HEK293 (cell line): Measurements from ENCODE around the gene HIRA.

Experiments used
- FEZF1 ChIP-seq: fragments of 450-650 bp; formaldehyde crosslinking; IDR thresholded peaks from 2 replicates; pipeline ENCODE4 v1.5.1; 2016; ENCODE audit warnings: missing biosample characterization, missing genetic modification characterization
- GLI2 ChIP-seq: fragments of 450-650 bp; formaldehyde crosslinking; IDR thresholded peaks from 2 replicates; pipeline ENCODE4; 2017; ENCODE audit warnings: missing biosample characterization, missing genetic modification characterization, low read depth, borderline replicate concordance
- HOXA7 ChIP-seq: sonication (generic); formaldehyde crosslinking; IDR thresholded peaks from 2 replicates; pipeline ENCODE4 v1.8.1; 2022; ENCODE audit warnings: missing genetic modification reagents, borderline replicate concordance
- KLF1 ChIP-seq: fragments of 450-650 bp; formaldehyde crosslinking; IDR thresholded peaks from 2 replicates; pipeline ENCODE4 v1.5.1; 2016; ENCODE audit warnings: missing biosample characterization, missing genetic modification characterization
- RBAK ChIP-seq: fragments of 450-650 bp; formaldehyde crosslinking; IDR thresholded peaks from 2 replicates; pipeline ENCODE4 v1.5.1; 2016; ENCODE audit warnings: missing biosample characterization, missing genetic modification characterization
- WT1 ChIP-seq: fragments of 450-650 bp; formaldehyde crosslinking; IDR thresholded peaks from 2 replicates; pipeline ENCODE4 v1.5.1; 2016; ENCODE audit warnings: missing biosample characterization, missing genetic modification characterization
- ZBTB48 ChIP-seq: fragments of 450-650 bp; formaldehyde crosslinking; IDR thresholded peaks from 2 replicates; pipeline ENCODE4 v1.5.1; 2016; ENCODE audit warnings: missing biosample characterization, missing genetic modification characterization
- ZEB2 ChIP-seq: fragments of 450-650 bp; formaldehyde crosslinking; IDR thresholded peaks from 2 replicates; pipeline ENCODE4 v1.5.1; 2016; ENCODE audit warnings: missing biosample characterization, missing genetic modification characterization
- ZFP37 ChIP-seq: fragments of 450-650 bp; formaldehyde crosslinking; IDR thresholded peaks from 2 replicates; pipeline ENCODE4 v1.5.1; 2016; ENCODE audit warnings: missing biosample characterization, missing genetic modification characterization
- ZNF146 ChIP-seq: fragments of 450-650 bp; formaldehyde crosslinking; IDR thresholded peaks from 2 replicates; pipeline ENCODE4 v1.5.1; 2016; ENCODE audit warnings: missing biosample characterization, missing genetic modification characterization
- ZNF16 ChIP-seq: fragments of 450-650 bp; formaldehyde crosslinking; IDR thresholded peaks from 2 replicates; pipeline ENCODE4 v1.5.1; 2016; ENCODE audit warnings: low read depth, missing biosample characterization, missing genetic modification characterization
- ZNF211 ChIP-seq: fragments of 450-650 bp; formaldehyde crosslinking; IDR thresholded peaks from 2 replicates; pipeline ENCODE4 v1.5.1; 2016; ENCODE audit warnings: low read depth, missing biosample characterization, missing genetic modification characterization
- ZNF23 ChIP-seq: fragments of 450-650 bp; formaldehyde crosslinking; IDR thresholded peaks from 2 replicates; pipeline ENCODE4 v1.5.1; 2016; ENCODE audit warnings: missing biosample characterization, missing genetic modification characterization, borderline replicate concordance
- ZNF292 ChIP-seq: fragments of 450-650 bp; formaldehyde crosslinking; IDR thresholded peaks from 2 replicates; pipeline ENCODE4 v1.5.1; 2016; ENCODE audit warnings: low read depth, missing biosample characterization, missing genetic modification characterization, borderline replicate concordance
- ZNF354C ChIP-seq: fragments of 450-650 bp; formaldehyde crosslinking; IDR thresholded peaks from 2 replicates; pipeline ENCODE4 v1.5.1; 2016; ENCODE audit warnings: missing biosample characterization, missing genetic modification characterization, low read depth, borderline replicate concordance
- ZNF394 ChIP-seq: fragments of 450-650 bp; formaldehyde crosslinking; IDR thresholded peaks from 2 replicates; pipeline ENCODE4 v1.5.1; 2016; ENCODE audit warnings: missing biosample characterization, missing genetic modification characterization, mild to moderate bottlenecking, moderate library complexity, borderline replicate concordance
- ZNF426 ChIP-seq: fragments of 450-650 bp; formaldehyde crosslinking; IDR thresholded peaks from 2 replicates; pipeline ENCODE4 v1.5.1; 2017; ENCODE audit warnings: missing biosample characterization, missing genetic modification characterization, mild to moderate bottlenecking, inconsistent platforms, moderate library complexity
- ZNF561 ChIP-seq: fragments of 450-650 bp; IDR thresholded peaks from 2 replicates; pipeline ENCODE4 v1.5.1; 2018; ENCODE audit warnings: missing biosample characterization, missing genetic modification characterization, borderline replicate concordance
- ZNF580 ChIP-seq: fragments of 450-650 bp; formaldehyde crosslinking; IDR thresholded peaks from 2 replicates; pipeline ENCODE4 v1.5.1; 2016; ENCODE audit warnings: missing biosample characterization, missing genetic modification characterization
- ZNF596 ChIP-seq: fragments of 450-650 bp; IDR thresholded peaks from 2 replicates; pipeline ENCODE4 v1.5.0; 2018; ENCODE audit warnings: missing biosample characterization, mild to moderate bottlenecking, missing genetic modification characterization, moderate library complexity
- ZNF623 ChIP-seq: fragments of 450-650 bp; formaldehyde crosslinking; IDR thresholded peaks from 2 replicates; pipeline ENCODE4 v1.5.1; 2016; ENCODE audit warnings: missing biosample characterization, missing genetic modification characterization
- ZNF624 ChIP-seq: fragments of 450-650 bp; formaldehyde crosslinking; IDR thresholded peaks from 2 replicates; pipeline ENCODE4 v1.5.1; 2017; ENCODE audit warnings: missing biosample characterization, missing genetic modification characterization
- ZNF670 ChIP-seq: fragments of 450-650 bp; formaldehyde crosslinking; IDR thresholded peaks from 2 replicates; pipeline ENCODE4 v1.5.1; 2016; ENCODE audit warnings: missing biosample characterization, missing genetic modification characterization, low read depth
- ZNF76 ChIP-seq: fragments of 450-650 bp; formaldehyde crosslinking; IDR thresholded peaks from 2 replicates; pipeline ENCODE4; 2016; ENCODE audit warnings: low read depth, missing biosample characterization, missing genetic modification characterization, borderline replicate concordance
- ZNF777 ChIP-seq: fragments of 450-650 bp; formaldehyde crosslinking; IDR thresholded peaks from 2 replicates; pipeline ENCODE4 v1.5.1; 2017; ENCODE audit warnings: missing biosample characterization, missing genetic modification characterization, borderline replicate concordance
- ZNF785 ChIP-seq: fragments of 450-650 bp; formaldehyde crosslinking; IDR thresholded peaks from 2 replicates; pipeline ENCODE4 v1.5.1; 2016; ENCODE audit warnings: missing biosample characterization, missing genetic modification characterization
- ZSCAN16 ChIP-seq: fragments of 450-650 bp; formaldehyde crosslinking; IDR thresholded peaks from 2 replicates; pipeline ENCODE4 v1.5.1; 2016; ENCODE audit warnings: missing biosample characterization, missing genetic modification characterization
- ZSCAN18 ChIP-seq: fragments of 450-650 bp; formaldehyde crosslinking; IDR thresholded peaks from 2 replicates; pipeline ENCODE4 v1.5.1; 2016; ENCODE audit warnings: missing biosample characterization, missing genetic modification characterization
- ZSCAN5A ChIP-seq: fragments of 450-650 bp; formaldehyde crosslinking; IDR thresholded peaks from 2 replicates; pipeline ENCODE4 v1.5.1; 2016; ENCODE audit warnings: missing biosample characterization, missing genetic modification characterization
- TF ChIP-seq, protein P1 (sequence below): fragments of 450-650 bp; formaldehyde crosslinking; IDR thresholded peaks from 2 replicates; pipeline ENCODE4 v1.5.1; 2016; ENCODE audit warnings: missing biosample characterization, missing genetic modification characterization
- TF ChIP-seq, protein P2 (sequence below): fragments of 450-650 bp; formaldehyde crosslinking; IDR thresholded peaks from 2 replicates; pipeline ENCODE4 v1.5.1; 2016; ENCODE audit warnings: missing biosample characterization, missing genetic modification characterization
- TF ChIP-seq, protein P3 (sequence below): fragments of 450-650 bp; formaldehyde crosslinking; IDR thresholded peaks from 2 replicates; pipeline ENCODE4 v1.5.1; 2016; ENCODE audit warnings: missing biosample characterization, missing genetic modification characterization

HIRA gene

GRCh38 chr22:19291580-19292457 lies 139.7 kb downstream of the HIRA start, which contains the start of gene CLTCL1 (continued):
- TF ChIP-seq ZNF292 (tag by site-specific recombination) (no peak), ZNF596 (no peak), RBAK (no peak), ZSCAN18 (tag by site-specific recombination) (0 out of 2 replicates have a peak, but pooled peaks have one; percentile 71), ZNF16 (no peak), ZNF624 (tag by site-specific recombination) (no peak), ZNF561 (tag by site-specific recombination) (no peak), KLF1 (peak; percentile 47), ZBTB48 (tag by site-specific recombination) (peak; percentile 69; the same call in 1 of the 2 replicates), ZSCAN5A (tag by site-specific recombination) (no peak), GLI2 (no peak; the same call in 1 of the 2 replicates), HOXA7 (no peak), ZNF623 (tag by site-specific recombination) (no peak), WT1 (tag by site-specific recombination) (no peak), ZNF580 (peak; percentile 65; the same call in 1 of the 2 replicates), ZFP37 (tag by site-specific recombination) (peak; percentile 73; the same call in 1 of the 2 replicates), ZNF785 (tag by site-specific recombination) (no peak), ZNF777 (tag by site-specific recombination) (peak; percentile 90), ZNF146 (tag by site-specific recombination) (peak; percentile 20; the same call in 1 of the 2 replicates), ZNF23 (tag by site-specific recombination) (no peak), ZNF426 (tag by site-specific recombination) (no peak), FEZF1 (tag by site-specific recombination) (no peak), ZNF394 (peak; percentile 50), ZNF354C (no peak), ZNF76 (tag by site-specific recombination) (no peak), ZEB2 (tag by site-specific recombination) (peak; percentile 86), ZNF211 (tag by site-specific recombination) (no peak), ZSCAN16 (tag by site-specific recombination) (no peak), ZNF670 (tag by site-specific recombination) (no peak)
- TF ChIP-seq, protein P1, sequence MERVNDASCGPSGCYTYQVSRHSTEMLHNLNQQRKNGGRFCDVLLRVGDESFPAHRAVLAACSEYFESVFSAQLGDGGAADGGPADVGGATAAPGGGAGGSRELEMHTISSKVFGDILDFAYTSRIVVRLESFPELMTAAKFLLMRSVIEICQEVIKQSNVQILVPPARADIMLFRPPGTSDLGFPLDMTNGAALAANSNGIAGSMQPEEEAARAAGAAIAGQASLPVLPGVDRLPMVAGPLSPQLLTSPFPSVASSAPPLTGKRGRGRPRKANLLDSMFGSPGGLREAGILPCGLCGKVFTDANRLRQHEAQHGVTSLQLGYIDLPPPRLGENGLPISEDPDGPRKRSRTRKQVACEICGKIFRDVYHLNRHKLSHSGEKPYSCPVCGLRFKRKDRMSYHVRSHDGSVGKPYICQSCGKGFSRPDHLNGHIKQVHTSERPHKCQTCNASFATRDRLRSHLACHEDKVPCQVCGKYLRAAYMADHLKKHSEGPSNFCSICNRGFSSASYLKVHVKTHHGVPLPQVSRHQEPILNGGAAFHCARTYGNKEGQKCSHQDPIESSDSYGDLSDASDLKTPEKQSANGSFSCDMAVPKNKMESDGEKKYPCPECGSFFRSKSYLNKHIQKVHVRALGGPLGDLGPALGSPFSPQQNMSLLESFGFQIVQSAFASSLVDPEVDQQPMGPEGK (tag by site-specific recombination) = peak; percentile 43; the same call in 1 of the 2 replicates
- TF ChIP-seq, protein P2, sequence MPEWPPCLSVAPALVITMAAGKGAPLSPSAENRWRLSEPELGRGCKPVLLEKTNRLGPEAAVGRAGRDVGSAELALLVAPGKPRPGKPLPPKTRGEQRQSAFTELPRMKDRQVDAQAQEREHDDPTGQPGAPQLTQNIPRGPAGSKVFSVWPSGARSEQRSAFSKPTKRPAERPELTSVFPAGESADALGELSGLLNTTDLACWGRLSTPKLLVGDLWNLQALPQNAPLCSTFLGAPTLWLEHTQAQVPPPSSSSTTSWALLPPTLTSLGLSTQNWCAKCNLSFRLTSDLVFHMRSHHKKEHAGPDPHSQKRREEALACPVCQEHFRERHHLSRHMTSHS (tag by site-specific recombination) = no peak
- TF ChIP-seq, protein P3, sequence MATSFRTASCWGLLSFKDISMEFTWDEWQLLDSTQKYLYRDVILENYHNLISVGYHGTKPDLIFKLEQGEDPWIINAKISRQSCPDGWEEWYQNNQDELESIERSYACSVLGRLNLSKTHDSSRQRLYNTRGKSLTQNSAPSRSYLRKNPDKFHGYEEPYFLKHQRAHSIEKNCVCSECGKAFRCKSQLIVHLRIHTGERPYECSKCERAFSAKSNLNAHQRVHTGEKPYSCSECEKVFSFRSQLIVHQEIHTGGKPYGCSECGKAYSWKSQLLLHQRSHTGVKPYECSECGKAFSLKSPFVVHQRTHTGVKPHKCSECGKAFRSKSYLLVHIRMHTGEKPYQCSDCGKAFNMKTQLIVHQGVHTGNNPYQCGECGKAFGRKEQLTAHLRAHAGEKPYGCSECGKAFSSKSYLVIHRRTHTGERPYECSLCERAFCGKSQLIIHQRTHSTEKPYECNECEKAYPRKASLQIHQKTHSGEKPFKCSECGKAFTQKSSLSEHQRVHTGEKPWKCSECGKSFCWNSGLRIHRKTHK = no peak
